DLD1 (cell line): ENCODE data around the gene C5AR1.
"Not testable (repeated sequence)": the region's sequence is repeated elsewhere in the genome, so short reads cannot be mapped to it uniquely, and the experiment has no call there.

Source experiments
- in situ Hi-C: cut with HindIII; loops from 2 replicates; pipeline ENCODE4 v1.10.0; 2017; ENCODE audit warnings: low sequenced_read_pairs

C5AR1 gene

DNA sequence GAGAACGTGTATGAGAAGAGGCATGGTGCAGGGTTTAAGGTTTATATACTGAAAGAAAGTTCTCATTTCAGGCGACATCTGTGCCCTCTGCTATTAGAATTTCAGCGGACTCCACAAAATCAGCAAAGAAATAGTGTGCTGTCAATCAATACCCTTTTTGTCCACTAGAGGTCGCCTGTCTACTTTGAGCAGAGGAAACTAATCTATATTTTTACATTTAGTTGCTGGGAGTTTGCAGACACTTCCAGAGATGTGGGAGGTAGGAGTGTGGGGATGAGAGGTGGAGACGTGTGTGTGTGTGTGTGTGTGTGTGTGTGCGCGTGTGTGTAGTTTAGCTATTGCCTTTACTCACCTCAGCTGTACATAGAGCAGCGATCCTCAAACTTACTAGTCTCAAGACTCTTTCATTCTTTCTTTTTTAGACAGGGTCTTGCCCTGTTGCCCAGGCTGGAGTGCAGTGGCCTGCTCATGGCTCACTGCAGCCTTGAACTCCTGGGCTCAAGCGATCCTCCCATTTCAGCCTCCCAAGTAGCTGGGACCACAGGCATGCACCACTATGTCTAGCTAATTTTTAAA is 25.2 kb upstream of the C5AR1 start:
- in situ Hi-C loops = no loop called here

DNA sequence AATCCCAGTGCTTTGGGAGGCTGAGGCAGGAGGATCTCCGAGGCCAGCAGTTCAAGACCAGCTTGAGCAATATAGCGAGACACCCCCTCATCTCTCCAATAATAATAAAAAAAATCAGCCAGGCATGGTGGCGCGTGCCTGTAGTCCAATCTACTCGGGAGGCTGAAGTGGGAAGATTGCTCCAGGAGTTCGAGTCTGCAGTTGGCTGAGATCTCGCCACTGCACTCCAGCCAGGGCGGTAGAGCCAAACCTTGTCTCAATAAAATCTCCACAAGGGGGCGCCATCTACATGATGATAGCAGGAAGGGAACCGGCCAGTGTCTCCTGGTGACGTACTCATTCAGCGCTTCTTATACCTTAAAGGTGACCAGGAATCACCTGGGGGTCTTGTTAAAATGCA is 13.6 kb upstream of the C5AR1 start:
- in situ Hi-C loops = no loop called here

DNA sequence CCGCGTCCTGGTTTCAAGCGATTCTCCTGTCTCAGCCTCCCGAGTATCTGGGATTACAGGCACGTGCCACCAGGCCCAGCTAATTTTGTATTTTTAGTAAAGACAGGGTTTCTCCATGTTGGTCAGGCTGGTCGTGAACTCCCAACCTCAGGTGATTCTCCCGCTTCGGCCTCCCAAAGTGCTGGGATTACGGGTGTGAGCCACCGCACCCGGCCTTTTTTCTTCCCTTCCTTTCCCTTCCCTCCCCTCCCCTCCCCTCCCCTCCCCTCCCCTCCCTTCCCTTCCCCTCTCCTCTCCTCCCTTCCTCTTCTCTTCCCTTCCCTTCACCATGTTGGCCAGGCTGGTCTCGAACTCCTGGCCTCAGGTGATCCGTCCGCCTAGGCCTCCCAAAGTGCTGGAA is 8.8 kb upstream of the C5AR1 start:
- in situ Hi-C loops = not testable (repeated sequence)

DNA sequence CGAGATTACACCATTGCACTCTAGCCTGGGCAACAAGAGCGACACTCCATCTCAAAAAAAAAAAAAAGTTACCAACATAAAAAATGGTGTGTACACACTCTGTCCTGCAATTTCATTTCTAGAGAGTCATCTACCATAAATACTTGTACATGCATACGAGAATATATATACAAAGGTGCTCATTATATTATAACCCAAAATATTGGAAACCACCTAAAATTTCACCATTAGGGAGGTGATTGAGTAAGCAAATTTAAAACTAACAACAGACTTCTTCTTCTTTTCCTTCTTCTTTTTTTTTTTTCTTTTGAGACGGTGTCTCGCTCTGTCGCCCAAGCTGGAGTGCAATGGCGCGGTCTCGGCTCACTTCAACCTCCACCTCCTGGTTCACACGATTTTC is 7.4 kb upstream of the C5AR1 start:
- in situ Hi-C loops = no loop called here

DNA sequence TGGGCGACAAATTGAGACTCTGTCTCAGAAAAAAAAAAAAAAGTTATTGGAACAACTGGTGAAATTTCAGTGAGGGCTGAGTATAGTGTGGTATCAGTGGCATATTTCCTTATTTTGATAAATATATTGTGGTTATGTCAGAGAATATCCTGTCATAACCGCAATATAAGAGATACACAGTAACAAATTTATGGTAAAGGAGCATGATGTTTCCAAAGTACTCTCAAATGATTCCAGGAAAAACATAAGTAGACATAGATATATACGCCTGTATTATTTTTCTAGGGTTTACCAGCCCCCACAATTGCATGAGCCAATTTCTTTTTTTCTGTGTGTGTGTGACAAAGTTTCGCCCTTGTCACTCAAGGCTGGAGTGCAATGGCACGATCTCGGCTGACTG is 5.7 kb upstream of the C5AR1 start:
- in situ Hi-C loops = no loop called here

DNA sequence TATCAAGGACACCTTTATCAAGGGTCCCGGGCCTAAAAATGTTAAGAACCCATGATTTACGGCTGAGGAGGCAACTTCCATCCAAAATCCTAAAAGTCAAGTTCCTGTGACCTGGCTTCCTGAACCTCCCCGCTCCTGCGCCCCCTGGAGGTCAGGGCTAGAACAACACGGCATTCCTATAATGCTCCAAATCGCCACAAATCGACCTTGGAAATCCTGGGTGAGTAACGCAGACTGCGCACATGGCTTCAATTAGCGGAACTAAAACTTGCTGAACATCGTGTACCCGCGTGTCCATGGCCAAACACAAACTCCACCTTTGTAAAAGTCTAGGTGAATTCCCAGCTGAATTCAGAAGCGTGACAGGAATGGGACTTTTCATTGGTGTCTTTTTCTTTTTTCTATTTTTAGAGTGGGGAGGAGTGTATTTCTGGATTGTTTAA is 4.3 kb upstream of the C5AR1 start:
- in situ Hi-C loops = no loop called here

DNA sequence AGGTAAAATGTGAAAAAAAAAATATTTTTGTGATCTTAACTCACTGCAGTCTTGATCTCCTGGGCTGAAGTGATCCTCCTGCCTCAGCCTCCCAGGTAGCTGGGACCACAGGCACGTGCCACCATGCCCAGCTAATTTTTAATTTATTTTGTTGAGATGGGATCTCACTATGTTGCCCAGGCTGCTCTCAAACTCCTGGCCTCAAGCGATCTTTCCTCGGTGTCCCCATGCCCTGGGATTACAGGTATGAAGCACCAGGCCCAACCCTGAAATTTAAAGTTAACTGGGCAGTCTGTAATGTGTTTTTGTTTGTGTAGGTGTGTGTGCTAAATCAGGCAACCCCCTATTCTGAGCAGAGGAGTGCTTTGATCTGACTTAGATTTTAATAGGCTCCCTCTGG is 3.4 kb upstream of the C5AR1 start:
- in situ Hi-C loops = no loop called here

DNA sequence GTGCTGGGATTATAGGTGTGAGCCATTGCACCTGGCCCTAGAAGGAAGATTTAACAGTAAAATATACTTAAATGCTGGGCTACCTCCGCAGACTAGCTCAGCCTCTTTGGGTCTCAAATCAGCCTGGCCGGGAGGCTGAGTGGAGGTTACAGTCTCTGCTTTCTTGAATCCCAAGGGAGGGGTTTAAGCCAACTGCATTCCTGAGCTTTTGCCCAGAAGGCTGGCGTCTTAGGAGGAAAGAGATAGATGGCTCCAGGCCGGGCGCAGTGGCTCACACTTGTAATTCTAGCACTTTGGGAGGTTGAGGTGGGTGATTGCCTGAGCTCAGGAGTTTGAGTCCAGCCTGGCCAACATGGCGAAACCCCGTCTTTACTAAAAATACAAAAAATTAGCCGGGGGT is 623 bp upstream of the C5AR1 start:
- in situ Hi-C loops = no loop called here

DNA sequence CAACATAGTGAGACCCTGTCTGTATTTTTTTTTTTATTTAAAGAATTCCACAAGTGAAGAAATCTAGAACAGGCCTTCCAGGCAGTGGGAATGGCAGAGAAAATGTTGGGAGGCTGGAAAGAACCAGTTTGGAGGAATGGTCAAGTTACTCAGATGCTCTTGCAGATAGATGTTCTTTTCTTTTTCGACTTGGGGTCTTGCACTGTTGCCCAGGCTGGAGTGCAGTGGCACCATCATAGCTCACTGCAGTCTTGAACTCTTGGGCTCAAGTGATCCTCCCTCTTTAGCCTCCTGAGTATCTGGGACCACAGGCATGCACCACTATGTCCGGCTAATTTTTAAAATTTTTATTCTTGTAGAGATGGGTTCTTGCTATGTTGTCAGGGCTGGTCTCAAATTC is 662 bp downstream of the C5AR1 start:
- in situ Hi-C loops = no loop called here

DNA sequence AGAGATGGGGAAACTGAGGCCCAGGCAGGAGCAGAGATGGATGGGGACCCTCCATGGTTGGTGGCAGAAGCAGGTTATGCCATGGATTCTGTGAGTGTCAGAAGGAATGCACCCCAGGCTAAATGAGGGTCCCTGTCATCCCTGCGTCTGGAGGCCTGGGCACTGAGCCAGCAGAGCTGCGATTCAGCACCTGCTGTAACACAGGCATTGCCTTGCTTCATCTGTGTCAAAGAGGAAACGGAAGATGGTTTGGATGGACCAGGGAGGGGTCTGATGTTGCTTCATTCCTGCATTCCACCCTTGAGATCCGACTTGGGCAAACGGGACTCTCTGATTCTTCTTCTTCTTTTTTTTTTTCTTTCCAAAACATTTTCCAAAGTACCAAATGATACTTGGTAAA is 1.2 kb downstream of the C5AR1 start:
- in situ Hi-C loops = no loop called here

DNA sequence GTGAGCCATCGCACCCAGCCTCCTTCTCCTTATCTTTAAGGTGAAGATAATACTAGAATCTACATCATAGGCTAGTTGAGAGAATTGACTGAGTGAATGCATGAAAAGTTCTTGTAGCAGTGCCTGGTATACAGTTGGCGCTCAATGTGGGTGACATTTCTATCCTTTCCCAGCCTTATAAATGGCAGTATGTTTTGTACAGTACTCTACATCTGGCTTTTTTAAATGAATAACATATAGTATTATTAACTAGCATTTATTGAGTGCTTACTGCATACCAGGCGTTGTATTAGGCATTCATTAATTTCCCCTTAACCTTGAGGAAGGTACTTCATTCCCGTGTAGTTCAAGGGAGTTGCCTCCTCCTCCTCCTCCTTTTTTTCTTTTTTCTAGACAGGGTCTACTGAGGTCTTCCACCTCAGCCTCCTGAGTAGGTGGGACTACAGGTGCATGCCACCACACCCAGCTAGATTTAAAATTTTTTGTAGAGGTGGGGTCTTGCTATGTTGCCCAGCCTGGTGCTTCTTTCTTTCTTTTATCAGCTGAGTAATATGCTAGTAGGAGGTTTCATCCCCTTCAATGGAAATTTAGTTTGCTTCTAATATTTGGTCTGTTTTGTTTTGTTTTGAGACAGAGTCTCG is 2.8 kb downstream of the C5AR1 start:
- in situ Hi-C loops = no loop called here

DNA sequence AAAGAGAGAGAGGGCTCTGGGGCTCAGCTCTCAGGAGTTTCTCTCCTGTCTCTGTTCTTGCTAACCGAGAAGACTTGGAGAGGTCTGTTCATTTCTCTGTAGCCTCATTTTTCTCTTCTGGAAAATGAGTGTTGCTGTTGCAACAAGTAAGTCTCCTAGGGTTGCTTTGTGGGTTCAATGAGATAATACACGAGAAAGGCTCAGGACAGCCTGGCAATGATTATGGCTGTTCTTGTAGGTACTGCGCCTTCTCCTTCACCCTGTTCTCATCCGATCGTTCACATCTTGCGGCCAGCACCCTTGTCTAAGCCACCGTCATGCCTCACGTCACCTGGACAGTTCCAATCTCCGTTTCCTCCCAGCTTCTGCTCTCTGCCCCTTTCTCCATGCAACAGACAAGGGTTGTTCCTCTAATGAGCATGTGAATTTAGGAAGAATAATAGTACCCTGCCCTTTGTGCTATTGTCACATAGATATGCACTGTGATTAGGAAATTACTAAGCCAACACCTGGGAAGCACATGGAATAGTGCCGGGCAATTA is 4.2 kb downstream of the C5AR1 start:
- in situ Hi-C loops = no loop called here

DNA sequence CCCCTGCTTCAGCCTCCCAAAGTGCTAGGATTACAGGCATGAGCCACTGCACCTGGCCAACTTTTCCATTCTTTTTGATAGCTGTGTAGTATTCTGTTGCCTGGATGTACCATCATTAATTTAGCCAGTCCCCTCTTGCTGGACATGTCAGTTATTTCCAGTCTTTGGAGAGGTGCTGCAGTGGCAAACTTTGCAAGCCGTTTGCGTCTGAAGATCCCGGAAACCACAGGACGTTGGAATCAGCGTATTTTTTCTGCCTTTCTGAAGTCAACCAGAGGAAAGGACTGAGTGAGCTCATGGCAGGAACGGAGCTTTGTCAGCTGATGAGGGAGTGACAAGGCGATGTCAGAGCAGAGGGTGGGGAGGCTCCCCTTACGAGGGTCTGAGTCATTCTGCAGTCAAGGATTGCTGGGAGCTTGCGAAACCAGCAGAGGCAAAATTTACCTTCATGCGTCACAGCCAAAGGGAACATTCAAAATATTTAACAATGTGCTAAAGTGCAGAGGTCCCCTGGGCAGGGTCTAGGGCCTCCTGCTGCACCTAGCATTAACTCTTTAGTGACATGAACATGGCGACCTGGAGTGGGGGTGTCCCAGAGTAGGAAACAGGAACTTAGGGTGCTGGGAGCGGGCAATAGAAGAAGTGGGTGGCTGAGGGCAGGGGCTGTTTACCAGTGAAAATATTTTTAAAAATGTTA is 5.6 kb downstream of the C5AR1 start:
- in situ Hi-C loops = no loop called here

DNA sequence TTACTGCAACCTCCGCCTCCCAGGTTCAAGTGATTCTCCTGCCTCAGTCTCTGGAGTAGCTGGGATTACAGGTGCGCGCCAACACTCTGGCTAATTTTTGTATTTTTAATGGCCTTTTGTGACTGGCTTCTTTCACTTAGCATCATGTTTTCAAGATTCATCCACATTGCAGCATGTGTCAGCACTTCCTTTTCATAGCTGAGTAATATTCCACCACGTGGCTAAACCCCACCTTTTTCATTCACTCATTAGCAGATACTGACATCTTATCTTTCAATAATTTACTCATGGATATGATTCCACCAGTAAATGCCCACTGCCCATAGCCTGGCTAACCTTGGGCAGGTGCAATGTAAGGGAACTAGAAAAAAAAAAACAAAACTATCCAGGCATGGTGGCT is 6.9 kb downstream of the C5AR1 start:
- in situ Hi-C loops = no loop called here

DNA sequence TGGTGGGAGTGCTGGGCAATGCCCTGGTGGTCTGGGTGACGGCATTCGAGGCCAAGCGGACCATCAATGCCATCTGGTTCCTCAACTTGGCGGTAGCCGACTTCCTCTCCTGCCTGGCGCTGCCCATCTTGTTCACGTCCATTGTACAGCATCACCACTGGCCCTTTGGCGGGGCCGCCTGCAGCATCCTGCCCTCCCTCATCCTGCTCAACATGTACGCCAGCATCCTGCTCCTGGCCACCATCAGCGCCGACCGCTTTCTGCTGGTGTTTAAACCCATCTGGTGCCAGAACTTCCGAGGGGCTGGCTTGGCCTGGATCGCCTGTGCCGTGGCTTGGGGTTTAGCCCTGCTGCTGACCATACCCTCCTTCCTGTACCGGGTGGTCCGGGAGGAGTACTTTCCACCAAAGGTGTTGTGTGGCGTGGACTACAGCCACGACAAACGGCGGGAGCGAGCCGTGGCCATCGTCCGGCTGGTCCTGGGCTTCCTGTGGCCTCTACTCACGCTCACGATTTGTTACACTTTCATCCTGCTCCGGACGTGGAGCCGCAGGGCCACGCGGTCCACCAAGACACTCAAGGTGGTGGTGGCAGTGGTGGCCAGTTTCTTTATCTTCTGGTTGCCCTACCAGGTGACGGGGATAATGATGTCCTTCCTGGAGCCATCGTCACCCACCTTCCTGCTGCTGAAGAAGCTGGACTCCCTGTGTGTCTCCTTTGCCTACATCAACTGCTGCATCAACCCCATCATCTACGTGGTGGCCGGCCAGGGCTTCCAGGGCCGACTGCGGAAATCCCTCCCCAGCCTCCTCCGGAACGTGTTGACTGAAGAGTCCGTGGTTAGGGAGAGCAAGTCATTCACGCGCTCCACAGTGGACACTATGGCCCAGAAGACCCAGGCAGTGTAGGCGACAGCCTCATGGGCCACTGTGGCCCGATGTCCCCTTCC is 10.5 kb downstream of the C5AR1 start:
- in situ Hi-C loops = no loop called here

DNA sequence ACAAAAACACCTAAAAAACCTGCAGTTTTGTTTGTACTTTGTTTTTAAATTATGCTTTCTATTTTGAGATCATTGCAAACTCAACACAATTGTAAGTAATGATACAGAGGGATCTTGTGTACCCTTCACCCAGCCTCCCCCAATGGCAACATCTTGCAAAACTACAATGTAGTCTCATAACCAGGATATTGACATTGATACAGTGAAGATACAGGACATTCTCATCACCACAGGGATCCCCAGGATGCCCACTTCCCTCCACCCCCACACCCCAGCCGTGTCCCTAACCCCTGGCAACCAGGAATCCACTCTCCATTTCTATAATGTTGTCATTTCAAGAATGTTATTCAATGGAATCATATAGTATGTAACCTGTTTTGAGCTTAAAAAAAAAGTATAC is 12.0 kb downstream of the C5AR1 start:
- in situ Hi-C loops = no loop called here

DNA sequence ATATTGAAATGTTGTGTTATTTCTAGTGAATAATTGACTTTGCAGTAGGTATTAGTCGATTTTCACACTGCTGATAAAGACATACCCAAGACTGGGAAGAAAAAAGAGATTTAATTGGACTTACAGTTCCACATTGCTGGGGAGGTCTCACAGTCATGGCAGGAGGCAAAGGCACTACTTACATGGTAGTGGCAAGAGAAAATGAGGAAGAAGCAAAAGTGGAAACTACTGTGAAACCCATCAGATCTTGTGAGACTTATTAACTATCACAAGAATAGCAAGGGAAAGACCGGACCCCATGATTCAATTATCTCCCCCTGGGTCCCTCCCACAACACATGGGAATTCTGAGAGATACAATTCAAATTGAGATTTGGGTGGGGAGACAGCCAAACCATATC is 12.4 kb downstream of the C5AR1 start:
- in situ Hi-C loops = no loop called here

DNA sequence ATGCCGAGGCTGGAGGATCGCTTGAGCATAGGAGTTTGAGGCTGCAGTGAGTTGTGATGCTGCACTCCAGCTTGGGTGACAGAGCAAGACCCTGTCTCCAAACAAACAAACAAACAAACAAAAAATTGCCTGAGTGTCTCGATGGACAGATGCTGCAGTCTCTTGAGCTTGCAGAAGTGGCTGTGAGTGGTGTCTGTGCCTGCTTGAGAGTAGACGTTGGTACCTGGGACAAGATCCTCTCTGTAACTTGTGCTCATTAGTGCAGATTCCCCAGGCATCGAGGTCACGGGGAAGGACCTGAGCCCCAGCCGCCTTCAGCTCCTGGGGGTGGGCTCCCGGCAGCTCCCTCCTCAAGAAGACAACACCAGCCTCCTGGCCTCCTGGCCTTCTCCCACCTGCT is 13.7 kb downstream of the C5AR1 start:
- in situ Hi-C loops = no loop called here

DNA sequence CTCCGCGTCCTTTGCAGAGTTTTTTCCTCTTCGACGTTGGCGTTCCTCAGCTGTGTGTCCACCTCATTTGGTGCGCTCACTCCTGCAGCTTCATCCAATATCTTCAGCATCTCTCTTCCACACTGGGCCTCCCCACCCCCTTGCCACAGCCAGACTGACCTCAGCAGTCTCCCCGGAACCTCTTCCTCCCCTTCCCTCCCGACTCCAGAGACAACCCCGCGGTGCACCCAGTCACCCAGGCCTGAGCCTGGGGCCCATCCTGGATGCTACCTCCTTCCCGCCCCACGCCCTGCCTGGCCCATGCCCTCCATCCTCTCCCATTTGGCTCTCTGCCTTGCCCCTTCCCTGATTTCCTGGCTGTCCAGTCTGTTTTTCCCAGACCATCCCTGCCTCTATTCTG is 14.2 kb downstream of the C5AR1 start:
- in situ Hi-C loops = no loop called here

DNA sequence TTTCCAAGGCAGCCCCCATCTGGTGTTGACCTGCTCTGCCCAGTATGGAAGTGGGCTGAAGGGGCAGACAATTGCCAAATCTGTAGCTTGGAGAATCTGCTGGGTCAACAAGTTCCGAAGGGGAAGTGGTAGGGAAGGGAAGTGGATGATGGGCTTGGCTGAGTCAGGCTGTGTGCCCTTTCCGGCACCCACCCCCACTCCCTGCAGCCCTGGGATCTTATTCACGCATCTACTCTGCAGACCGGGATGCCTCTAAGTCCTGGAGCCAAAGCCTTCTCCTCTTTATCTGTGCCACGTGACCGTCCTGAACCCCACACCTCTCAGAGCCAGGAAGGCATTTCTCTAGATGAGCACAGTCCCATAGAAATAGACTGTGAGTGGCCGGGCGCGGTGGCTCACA is 14.8 kb downstream of the C5AR1 start:
- in situ Hi-C loops = no loop called here

DNA sequence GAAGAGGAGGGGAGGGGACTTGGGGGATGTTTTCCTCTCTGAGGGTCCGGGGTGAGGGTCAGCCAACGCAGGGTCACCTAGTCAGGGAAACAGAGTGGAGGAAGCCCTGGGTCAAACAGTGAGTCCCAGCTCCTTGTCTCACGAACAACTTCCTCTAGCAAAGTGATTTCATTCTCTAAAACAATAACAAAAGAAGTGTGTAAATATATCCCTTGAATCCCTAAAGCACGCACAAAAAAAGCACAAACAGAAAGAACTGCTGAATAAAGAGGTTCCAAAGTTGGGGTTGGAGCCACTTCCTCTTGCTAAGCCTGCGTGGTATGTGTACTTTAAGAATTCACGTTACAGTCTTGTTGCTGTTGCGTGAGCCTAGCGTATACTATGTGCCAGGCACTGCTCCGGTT is 20.8 kb downstream of the C5AR1 start:
- in situ Hi-C loops = no loop called here
